Lower leg skin (tissue), 4 donors: Measurements from ENCODE around the gene SLC16A13. TPM values are rescaled to one million over a fixed set of nuclear protein-coding genes. Genes with fewer than 3 reads are reported as not detected.

Source experiments
- DNase-seq, 2 donors: peaks; one replicate each; pipeline ENCODE4 v3.0.0-alpha.2; 2019; ENCODE audit warnings: low spot score in 2 of 2
- H3K4me3 ChIP-seq: fragments of 200-600 bp; sonication (generic); 2 replicates; pipeline ENCODE4 v1.5.1; 2017; ENCODE audit warnings: mild to moderate bottlenecking, low read depth; ENCODE audit not compliant: poor library complexity, severe bottlenecking
- POLR2A ChIP-seq, 2 donors: fragments of 450-650 bp; IDR thresholded peaks; one replicate each; pipeline ENCODE4 v1.6.1; 2016 to 2017; ENCODE audit warnings: antibody characterized with exemption in 2 of 2, mild to moderate bottlenecking in 1 of 2, moderate library complexity in 1 of 2
- WGBS, 2 donors: methylation state at CpG; one replicate each; pipeline ENCODE4 v1.1.5; 2018; 5-methylcytosine and 5-hydroxymethylcytosine counted together
- intact Hi-C: fragments of 100-400 bp; cut with DNase I; formaldehyde crosslinking; loops from one replicate; pipeline ENCODE4 v1.15.0; 2023; ENCODE audit warnings: low total_unique reads
- total RNA-seq, 4 donors: library from RNA; depleted of rRNA; stranded (reverse); fragments of >200 nt; gene quantifications; one replicate each; pipeline ENCODE4 v1.1.0, GENCODE V29; 2016
- TF ChIP-seq, protein P1 (sequence below), 3 donors: fragments of 450-650 bp; IDR thresholded peaks; one replicate each; pipeline ENCODE4 v1.5.1; 2016; ENCODE audit warnings: antibody characterized with exemption in 3 of 3, mild to moderate bottlenecking in 3 of 3, moderate library complexity in 2 of 3

Gene SLC16A13
- total RNA-seq, 4 donors from 2014 or later = 1.0 to 5.2 (median 2.6) TPM

DNA sequence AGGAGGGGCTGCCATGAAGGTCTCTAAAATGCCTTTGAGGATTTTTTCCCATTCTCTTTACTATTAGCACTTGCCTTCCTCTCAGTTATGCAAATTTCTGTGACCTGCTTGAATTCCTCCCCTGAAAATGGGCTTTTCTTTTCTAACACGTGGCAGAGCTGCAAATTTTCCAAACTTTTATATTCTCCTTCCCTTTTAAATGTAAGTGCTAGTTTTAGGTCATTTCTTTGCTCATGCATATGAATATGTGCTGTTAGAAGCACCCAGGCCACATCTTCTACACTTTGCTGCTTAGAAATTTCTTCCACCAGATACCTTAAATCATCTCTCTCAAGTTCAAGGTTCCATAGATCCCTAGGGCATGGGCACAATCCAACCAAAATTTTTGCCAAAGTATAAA, 32.5 kb downstream of the SLC16A13 start:
- 23 to 45% methylated on average over 1 of the region's 1 CpG for WGBS, 2 donors
- H3K4me3 ChIP-seq = no peak overlapping the region
- DNase-seq = no peak
- no peak for TF ChIP-seq POLR2A (IDR thresholded peaks at IDR 0.05)
- TF ChIP-seq, protein P1, sequence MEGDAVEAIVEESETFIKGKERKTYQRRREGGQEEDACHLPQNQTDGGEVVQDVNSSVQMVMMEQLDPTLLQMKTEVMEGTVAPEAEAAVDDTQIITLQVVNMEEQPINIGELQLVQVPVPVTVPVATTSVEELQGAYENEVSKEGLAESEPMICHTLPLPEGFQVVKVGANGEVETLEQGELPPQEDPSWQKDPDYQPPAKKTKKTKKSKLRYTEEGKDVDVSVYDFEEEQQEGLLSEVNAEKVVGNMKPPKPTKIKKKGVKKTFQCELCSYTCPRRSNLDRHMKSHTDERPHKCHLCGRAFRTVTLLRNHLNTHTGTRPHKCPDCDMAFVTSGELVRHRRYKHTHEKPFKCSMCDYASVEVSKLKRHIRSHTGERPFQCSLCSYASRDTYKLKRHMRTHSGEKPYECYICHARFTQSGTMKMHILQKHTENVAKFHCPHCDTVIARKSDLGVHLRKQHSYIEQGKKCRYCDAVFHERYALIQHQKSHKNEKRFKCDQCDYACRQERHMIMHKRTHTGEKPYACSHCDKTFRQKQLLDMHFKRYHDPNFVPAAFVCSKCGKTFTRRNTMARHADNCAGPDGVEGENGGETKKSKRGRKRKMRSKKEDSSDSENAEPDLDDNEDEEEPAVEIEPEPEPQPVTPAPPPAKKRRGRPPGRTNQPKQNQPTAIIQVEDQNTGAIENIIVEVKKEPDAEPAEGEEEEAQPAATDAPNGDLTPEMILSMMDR (IDR thresholded peaks at IDR 0.05) = no peak
- intact Hi-C loops = no loop called here

DNA sequence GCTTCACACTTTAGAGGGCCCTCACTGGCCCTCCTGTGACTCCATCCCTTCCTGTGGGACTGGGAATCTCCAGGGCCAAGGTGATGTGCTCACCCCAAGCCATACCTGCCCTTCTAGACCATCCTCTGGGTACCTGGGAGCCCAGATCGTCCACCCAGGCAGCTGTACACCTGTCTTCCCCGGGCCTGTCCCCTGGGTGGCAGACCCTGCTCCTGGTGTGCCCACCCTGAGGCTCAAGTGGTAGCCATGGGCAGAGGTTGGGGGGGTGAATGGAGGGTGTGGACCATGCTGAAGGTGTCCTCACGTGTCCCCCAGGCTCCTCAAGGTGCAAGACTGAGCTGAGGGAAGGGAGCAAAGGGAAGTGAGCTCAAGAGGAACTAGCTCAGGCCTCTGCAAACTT, 34.9 kb downstream of the SLC16A13 start:
- TF ChIP-seq, protein P1 (IDR thresholded peaks at IDR 0.05) = no peak
- no peak for TF ChIP-seq POLR2A (IDR thresholded peaks at IDR 0.05)
- intact Hi-C loops = no loop called here

DNA sequence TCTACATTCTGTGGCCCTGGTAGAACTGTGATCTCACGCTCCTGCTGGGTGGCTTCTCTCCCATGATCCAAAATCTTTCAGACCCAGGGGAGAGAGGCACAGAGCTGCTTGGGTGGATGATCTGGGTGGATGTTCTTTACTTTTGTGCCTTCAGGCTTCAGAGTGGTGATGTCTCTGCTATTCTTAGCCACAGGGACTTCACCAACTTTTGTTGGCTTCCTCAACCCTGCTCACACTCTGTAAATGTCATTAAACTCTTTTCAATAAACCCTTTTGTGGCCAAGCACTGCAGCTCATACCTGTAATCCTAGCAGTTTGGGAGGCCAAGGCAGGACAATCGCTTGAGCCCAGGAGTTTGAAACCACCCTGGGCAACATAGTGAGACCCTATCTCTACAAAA, 36.6 kb downstream of the SLC16A13 start:
- H3K4me3 ChIP-seq = no peak overlapping the region
- intact Hi-C loops = no loop called here
- TF ChIP-seq, protein P1 (IDR thresholded peaks at IDR 0.05) = no peak
- TF ChIP-seq POLR2A (IDR thresholded peaks at IDR 0.05) = no peak
- 57 to 75% methylated on average over 2 of the region's 2 CpGs for WGBS, 2 donors
- DNase-seq = no peak

More for the DNA sequence above, 34.9 kb downstream of the SLC16A13 start:
- no peak for DNase-seq
- WGBS, 2 donors = 77 to 93% methylated on average over 3 of the region's 3 CpGs
- no peak overlapping the region for H3K4me3 ChIP-seq

DNA sequence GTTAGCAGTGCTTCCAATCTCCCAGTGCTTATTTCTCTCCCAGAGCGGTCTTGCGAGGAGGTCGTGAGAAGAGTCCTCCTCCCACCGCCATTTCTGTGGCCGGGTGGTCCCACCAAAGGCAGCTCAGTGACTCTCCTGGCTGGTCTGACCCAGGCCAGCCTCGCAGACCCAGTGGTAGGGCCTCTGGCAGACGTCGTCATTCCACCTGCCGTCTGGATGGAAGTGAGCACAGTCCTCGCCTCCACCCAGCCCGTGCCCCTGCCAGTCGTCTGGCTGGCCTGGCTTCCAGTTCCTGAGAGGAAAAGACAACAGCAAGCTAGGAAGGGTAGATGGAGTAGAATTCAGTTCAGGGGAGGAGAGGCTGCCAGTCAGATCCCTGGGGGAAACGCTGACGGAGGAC, 39.1 kb downstream of the SLC16A13 start:
- TF ChIP-seq, protein P1 (IDR thresholded peaks at IDR 0.05) = no peak
- TF ChIP-seq POLR2A (IDR thresholded peaks at IDR 0.05) = no peak
- 84% methylated on average over 14 of the region's 14 CpGs for WGBS, 2 donors
- H3K4me3 ChIP-seq = no peak overlapping the region
- intact Hi-C loops = no loop called here
- DNase-seq = no peak

DNA sequence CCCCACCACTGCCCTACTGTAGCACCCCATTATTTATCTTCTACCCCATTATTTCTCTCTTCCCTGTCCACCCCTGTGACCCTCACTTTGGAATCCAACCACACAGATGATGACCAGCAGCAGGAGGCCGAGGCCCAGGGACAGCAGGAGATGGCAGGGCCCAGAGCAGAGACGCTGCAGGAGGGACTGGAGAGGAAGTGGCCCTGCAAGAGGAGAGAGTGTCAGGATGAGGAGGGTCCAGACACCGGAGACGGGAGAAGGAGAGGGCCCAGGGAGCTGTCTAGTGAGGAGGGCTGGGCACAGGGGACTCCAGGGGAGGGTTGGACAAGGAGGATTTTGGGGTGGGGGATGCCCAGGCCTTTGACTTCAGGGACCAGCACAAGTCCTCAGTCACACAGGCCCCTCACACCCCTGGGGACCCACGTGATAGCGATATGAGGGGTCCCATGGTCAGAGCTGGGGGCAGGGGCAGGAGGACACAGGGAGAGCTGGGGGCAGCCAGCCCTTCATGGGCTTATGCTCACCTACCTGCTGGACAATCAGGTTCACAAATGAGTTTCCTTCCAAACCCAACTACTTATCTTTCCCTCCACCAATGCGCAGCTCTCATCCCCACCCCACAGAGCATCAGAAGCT, 42.2 kb downstream of the SLC16A13 start:
- WGBS, 2 donors = 88 to 90% methylated on average over 7 of the region's 7 CpGs
- no peak overlapping the region for H3K4me3 ChIP-seq
- intact Hi-C loops = no loop called here
- DNase-seq = no peak
- TF ChIP-seq, protein P1 (IDR thresholded peaks at IDR 0.05) = no peak

DNA sequence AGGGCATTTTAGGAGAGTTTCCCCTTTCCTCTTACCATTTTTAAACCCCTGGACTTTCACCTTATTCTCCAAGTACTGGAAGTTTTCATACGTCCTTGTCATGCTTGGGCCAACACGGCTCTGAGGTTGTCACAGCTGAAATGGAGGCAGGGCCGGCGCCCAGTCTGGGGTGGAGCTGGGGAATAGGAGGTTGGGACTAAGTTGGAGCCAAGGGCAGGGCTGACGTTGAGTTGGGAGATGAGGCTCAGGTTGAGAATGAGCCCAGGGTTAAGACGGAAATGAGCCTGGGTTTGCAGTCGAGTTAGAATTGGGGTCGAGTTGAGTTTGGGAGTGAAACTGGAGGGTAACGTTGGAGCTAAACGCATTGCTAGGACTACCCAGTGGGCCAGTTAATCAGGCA, 42.9 kb downstream of the SLC16A13 start:
- no peak overlapping the region for H3K4me3 ChIP-seq
- TF ChIP-seq, protein P1 (IDR thresholded peaks at IDR 0.05) = no peak
- TF ChIP-seq POLR2A (IDR thresholded peaks at IDR 0.05) = no peak
- WGBS, 2 donors = 82 to 87% methylated on average over 10 of the region's 10 CpGs
- intact Hi-C loops = no loop called here
- peak in 1 of 2 donors; percentile 81 for DNase-seq
